NCI-H1436 treated with DMSO at 0.1 percent for 48 hours (cell line): Measurements from ENCODE around the gene IL32.

ENCODE experiments used
- DNase-seq: peaks from one replicate; lab custom pipeline; 2025; lab: John Stamatoyannopoulos, UW

The IL32 gene

DNA sequence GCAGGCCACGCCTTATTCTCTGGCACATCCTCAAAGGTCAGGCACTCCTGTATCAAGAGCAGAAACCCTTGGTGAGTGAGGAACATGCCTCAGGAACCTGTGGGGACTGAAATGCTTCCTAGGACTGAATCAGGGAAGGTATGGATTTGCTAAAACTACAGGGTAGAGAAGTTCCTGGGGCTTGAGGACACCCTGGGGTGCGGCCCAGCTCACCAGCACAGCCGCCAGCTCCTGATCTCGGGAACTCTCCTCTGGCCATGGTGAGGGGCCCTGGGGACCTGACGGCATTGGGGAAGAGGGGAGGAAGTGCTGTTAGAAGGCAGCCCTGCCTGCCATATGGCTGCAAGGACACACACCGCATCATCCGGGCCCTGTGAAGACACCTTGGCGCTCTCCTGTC is 26.1 kb downstream of the IL32 start:
- DNase-seq: no peak

DNA sequence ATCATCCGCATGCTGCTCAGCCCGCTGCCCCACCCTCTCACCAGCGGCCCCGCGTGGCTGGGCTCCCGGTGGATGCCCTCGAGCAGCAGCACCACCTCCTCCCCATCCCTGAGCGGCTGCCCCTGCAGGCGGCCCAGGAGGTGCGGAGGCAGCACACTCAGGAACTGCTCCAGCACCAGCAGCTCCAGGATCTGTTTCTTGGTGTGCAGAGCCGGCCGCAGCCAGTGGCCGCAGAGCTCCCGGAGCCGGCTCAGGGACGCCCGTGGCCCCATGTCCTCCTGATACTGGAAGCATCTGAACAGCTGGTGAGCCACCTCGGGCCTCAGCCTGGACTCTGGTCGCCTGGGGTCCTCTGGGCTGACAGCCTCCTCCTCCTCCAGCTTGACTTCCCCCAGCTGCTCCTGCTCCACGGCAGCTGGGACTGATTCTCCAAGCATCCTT is 27.1 kb downstream of the IL32 start:
- no peak for DNase-seq

DNA sequence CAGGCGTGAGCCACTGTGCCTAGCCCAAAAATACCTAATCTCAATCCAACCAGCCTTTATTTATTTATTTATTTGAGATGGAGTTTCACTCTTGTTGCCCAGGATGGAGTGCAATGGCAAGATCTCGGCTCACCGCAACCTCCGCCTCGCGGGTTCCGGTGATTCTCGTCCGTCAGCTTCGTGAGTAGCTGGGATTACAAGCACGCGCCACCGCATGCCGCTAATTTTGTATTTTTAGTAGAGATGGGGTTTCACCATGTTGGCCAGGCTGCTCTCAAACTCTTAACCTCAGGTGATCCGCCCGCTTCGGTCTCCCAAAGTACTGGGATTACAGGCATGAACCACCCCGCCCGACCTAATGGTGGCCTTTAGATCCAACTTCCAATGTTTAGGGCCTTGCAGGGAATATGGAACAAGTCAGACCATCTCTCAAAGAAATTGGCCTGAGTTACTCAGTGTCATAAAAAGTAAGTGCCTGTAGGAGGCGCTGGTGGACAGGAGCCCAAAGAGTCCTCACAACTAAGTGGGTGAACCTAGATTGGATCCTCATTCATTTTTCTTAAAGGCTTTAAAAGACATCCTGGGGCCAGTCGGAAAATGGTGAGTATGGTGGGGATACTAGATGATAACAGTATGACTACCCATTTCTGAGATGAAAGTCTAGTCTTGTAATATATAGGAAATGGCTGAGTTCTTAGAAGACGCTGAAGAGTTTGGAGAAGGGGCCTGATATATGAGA is 29.0 kb downstream of the IL32 start:
- no peak for DNase-seq

DNA sequence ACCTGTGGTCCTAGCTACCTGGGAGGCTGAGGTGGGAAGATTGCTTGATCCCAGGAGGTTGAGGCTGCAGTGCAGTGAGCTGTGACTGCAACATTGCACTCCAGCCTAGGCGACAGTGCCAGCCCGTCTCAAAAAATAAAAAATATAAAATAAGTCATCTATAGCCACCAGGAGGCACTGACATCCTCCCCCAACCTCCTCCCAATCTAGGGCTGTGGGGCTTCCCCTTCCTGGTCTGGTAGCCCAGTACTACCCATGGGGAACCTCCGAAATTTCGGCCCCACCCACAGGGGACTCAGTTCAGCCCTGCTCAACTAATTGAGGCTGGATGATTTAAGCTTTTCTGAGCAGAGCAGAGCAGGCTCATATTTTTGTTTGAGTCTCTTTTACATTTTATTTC is 30.4 kb downstream of the IL32 start:
- no peak for DNase-seq

DNA sequence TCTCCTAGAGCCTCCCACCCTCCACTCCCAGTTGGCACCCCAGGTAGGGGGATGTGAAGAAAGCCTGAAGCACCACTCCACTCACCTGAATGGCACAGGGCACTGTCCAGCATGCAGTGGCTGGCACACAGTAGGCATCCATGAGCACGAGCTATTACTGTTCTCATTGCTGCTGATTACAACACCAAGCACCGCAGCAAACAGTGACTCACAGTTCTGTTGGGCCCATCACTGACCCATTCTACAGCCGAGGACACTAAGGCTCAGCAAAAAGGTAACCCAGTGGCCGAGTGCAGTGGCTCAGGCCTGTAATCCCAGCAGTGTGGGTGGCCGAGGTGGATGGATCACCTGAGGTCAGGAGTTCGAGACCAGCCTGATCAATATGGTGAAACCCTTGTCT is 30.9 kb downstream of the IL32 start:
- DNase-seq: no peak

DNA sequence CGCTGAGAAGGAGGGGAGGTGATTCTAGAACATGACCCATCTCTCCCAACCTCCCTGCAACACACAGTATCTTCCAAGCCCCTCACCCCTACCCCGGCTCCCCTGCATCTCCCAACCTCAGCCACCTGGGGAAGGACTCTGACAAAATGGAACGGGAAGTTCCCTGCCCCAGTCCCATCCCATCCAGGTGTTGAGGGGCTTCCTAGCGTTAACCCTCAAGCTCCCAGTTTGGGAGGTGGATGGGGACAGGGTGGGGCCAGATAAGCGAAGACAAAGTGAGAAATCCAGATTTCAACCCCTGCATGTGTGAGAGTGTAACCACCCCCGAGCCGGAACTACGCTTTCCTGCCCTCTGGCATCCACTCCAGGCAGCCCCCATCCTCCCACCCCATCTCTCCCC is 31.8 kb downstream of the IL32 start:
- DNase-seq: no peak

DNA sequence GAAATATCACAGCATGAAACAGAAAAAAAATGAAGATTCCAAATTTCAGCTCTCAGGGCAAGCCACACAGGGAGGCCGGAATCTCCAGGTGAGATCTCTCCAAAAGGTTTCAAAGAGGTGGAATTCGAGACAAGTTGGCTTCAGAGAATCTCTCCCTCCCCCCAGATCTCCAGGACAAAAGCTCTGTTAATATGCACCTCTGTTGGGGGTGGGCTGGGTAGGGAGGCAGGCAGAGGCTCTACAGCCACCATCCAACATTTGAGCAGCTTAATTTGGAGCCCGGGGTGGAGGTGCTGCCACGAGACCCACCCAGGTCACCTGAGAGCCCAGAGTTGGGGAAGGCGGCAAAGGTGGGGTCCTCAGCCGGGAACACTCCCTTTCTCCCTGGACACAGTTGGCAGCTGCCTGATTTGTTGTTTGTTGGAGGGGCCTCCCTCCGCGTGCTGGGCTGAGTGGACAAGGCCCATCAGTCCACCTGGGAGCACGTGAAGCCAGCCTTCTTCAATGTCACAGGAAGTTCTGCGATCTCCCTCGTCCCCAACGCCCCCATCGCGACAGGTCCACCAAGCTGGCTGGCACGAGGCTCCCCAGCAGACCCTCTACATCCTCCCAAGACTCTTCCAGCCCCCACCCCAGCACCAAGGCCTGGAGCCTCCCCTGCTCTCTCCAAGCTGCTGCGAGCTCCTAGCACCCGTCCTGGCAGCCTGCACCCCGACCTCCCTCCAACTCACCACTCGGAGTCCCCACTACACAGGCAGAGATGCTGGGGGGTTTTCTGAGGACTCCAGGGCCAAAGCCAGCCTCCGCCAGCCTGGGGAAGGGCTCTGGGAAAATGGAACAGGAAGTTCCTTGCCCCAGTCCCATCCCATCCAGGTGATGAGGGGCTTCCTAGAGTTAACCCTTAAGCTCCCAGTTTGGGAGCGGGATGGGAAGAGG is 33.3 kb downstream of the IL32 start, which contains the start of gene ZSCAN10:
ZSCAN10 (minus strand) TSS at position 836 of the 936 bp plus-strand sequence. CDS start 6,357 bp downstream, outside the sequence.
- no peak for DNase-seq

DNA sequence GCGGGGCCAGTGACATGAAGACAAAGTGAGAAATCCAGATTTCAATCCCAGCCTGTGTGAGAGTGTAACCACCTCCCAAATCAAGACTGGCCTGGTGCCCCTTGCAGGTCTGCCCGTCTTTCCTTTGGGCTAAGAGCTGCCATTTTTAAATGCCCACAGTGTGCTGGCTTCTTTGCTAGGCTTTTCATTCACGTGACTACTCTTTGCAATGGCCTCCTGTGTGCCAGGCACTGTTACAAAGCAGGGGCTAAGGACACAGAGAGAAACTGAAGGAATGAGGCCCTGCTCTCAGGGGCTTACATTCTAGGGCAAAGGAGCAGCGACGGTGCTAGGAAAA is 33.9 kb downstream of the IL32 start:
- no peak for DNase-seq

DNA sequence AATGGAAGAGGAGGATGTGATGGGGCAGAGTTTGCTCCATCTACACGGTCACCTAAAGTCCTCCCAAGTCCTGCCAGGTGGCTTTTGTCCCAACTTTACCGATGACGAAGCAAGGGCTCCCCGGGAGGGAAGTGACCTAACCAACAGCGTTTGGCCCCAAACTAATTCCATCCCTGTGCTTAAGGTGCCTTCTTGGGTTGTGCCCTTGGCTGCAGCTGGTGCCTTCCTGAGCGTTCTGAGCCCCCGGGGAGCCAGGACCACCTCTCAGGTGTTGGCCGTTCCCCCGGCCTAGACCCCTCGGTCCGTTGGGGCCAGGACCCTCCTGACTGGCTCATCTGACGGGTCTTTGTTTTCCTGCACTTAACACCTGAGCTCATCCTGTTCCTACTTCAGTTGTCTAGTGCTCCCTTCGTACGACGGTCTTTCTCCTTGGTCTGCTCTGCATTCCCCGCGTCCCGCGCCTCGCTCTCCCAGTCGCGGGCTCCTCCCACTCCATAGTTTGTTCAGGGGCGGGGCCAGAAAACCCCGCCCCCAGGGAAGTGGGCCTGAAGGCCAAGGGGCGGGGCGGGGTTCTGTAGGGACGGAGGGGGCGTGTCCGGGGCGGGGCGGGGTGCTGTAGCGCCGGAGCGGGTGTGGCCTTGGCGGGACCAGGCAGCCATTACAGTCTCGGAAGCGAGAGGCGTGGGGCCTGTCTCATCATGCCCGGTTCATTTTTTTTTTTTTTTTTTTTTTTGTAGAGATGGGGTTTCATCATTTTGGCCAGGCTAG is 34.5 kb downstream of the IL32 start:
- peak; percentile 55 for DNase-seq

DNA sequence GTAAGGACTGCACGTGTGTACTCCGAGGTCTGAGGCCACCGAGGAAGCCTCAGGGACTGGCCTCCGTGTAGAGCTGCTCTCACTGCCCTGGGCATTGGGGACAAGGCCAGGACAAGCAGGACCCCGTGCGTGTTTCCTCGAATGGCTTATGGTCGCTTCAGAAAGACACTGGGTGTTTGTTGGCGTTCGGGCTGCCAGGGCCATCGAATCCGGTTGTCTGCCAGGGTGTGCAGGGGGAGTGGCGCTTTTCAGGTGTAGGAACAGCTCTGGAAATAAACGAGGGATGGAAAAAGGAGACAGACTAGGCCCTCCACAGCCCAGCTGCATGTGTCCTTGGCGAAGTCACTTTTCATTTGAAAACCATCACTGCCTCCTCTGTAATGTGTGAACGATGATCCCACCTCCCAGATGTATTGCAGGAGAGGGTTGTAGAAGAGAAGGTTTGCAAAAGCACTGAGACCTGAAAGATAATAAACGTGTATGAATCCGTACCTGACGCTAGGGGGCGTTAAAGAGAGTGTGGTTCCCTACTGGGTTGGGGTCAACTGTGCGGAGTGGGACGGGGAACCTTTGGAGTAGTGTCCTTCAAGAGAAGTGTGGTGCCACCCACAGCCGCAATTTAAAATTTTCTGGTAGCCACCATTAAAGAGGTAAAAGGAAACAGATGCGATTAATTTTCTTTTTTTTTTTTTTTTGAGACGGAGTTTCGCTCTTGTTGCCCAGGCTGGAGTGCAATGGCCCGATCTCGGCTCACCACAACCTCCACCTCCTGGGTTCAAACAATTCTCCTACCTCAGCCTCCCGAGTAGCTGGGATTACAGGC is 35.8 kb downstream of the IL32 start:
- DNase-seq: no peak

DNA sequence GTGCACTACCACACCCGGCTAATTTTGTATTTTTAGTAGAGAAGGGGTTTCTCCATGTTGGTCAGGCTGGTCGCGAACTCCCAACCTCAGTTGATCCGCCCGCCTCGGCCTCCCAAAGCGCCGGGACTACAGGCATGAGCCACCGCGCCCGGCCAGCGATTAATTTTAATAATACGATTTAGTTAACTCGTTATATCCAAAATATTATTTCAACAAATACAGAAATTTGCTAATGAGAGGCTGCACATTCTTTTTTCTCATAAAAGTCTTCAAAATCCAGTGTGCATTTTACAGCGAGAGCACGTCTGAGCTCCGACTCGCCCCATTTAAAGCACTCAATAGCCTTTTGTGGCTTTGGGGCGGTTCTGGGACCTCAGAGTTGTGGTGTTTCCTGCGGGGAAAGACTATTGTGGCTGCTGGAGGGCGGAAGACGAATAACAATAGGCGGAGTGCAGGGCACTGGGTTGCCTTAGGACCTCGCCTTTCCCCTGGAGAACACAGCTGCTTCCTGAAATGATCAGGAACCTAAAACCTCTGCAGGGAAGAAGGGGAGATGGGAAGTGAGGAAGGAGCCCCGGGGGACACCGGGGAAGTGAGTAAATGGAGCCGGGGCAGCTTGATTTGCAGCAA is 36.5 kb downstream of the IL32 start:
- DNase-seq: no peak

DNA sequence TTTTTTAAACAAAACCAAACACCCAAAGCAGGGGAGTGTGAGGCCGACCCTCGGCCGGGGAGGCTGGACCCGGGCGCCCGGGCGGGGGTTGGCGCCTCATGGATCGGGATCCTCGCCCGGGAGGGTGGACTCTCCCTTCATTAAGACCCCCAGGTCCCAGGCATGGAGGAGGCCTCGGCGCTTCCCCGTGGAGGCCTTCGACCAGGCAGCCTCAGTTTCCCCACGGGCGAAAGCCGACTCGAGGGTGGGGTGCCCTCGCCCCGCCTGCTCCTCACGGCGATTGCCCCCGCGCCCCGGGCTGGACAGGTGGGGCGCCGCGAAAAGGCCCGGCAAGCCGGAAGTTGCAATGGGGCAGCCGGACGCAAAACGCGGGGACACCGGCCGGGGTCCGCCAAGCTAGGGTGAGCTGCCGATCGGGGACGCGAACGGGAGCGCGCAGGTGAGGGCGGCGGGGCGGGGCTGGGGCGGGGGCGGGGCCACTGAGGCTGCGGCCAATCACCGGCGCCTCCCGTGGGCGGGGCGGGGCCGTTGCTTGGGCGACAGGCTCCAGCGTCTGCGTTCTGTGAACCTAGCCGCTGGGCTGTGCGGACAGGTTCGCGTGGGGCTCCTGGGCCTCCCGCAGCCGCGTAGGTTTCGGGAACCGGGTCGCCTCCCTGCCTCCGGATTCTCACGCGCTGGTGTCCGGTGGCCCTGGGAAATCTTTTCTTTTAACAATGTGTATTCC is 40.9 kb downstream of the IL32 start:
- peak; percentile 43 for DNase-seq

DNA sequence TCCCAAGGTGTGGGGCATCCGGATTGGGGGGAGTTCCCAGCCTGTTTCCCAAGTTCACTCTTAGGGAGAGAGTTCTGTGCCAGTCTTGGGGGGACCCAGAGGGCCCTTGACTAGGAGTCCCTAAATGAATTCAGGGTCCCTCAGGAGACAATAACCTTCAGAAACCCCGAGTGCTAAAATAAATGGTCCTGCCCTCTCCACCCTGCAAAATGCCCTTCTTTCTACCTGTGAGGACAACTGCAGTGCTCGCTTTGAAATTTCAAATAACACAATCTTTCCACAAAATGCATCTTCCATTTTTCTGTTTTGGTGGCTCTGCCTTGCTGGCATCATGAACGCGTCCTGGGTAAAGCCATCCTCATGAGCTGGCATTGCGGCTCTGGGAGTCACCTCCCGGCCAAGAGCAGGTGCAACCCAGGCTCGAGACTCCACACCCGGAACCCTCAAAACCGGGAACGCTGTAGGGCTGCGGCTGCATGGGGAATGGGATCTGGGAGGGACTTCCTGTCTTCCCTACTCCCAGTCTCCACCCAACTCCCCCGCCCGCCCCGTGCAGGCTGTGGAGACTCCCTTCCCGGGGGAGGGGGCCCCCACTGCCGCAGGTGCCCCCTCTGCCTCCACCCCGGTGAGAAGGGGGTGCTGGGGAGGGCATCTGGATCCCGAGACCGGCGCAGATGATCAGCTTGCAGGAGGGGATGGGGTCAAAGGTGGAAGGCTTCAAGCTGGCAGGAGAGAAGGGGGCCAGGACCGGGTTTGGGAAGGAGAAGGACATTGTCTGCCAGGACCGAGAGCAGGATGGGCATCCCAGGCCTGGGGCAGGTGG is 46.8 kb downstream of the IL32 start, which contains the start of gene ZNF205:
ZNF205 (plus strand) TSS at position 529 of the 823 bp plus-strand sequence. CDS start 845 bp downstream, outside the sequence.
- no peak for DNase-seq

DNA sequence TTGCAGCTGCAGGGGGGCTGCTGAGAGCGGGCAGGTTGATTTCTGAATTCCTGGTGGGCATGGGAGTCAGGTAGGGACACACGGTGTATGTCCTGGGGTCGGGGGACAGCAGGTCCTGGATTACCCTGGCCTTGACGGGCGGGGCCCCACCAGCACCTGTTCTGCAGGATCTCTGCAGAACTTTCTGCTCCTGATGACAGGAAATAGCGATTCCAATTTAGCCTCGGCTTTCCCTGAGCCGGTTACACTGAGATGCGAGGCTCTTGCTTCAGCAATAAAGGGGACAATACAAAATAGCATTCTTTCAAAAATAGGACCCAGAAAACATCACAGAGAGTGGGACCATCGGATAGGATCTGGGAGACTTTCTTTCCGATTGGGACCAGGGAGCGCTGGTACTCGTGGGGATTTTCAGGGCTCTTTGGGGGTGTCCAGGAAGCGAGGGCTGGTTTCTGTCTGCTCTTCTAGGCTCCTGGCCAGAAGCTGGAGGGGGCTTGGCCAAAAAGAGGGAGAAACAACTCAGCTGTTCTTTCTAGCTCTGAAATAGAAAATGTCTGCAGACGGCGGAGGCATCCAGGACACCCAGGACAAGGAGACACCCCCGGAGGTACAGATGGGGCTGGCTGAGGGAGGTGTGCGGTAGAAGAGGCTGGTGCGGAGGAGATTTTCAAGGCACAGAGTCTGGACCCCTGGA is 47.6 kb downstream of the IL32 start:
- no peak for DNase-seq

DNA sequence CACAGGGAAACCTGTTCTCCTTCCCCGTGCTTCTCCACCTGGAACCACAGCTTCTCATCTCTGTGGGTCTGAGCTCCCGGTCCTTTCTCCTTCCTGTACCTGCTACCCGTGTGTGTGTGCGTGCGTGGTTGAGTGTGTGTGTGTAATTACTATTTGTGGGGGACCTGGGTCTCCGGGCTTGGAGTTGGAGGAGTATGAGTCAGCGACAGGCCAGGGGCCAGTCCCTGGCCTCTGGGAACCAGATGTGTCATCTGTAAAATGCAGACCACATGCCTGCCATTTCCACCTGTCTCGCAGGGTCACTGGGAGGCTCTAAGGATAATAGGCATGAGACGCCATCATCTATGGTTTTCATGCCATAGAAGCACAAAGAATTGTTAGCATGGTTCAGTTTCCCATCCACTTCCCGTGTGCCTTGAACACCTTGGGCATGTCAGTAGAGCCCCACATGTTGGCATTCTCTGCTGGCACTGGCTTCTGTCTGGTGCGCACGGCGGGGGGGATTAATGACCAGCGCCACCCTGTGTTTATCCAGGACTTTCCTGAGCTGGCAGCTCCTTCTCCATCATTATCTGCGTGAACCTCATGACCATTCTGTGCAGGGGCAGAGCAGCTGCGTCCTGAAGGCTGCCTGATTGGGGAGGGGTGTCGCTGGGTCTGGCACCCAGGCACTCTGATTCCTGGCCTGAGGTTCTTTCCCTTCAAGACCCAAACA is 48.5 kb downstream of the IL32 start:
- no peak for DNase-seq

DNA sequence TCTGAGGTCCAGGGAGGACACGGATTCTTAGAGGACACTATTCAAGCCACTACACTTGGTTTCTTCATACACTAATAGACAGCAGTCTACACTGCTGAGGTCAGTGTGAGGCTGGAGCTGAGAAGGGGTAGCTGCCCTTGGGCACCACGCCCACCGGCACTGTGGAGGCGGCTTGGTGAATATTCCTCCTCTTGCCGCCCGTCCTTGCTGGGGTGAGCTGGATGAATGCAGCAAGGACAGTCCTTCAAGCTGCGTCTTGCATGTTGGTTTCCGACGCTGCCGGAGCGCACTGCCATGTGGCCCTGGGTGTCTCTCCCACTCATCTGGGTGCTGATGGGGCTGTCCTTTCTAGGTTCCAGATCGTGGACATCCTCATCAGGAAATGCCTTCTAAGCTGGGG is 49.6 kb downstream of the IL32 start:
- no peak for DNase-seq

DNA sequence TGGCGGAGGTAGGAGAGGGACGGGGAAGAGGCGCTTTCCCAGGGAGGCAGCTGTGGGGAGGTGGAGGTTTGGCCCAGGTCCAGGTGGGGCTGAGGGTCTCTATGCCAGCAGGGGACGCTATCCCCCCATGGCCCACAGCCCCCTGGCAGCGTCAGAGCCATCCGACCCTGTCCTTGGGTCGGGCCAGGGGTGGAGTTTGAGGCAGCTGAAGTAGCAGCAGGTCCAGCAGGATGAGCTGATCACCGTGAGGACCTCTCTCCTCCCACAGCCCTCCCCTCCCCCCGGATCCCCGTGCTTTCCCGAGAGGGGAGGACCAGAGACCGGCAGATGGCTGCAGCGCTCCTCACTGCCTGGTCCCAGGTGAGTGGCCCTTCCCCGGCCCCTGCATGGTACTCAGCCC is 50.1 kb downstream of the IL32 start:
- no peak for DNase-seq

DNA sequence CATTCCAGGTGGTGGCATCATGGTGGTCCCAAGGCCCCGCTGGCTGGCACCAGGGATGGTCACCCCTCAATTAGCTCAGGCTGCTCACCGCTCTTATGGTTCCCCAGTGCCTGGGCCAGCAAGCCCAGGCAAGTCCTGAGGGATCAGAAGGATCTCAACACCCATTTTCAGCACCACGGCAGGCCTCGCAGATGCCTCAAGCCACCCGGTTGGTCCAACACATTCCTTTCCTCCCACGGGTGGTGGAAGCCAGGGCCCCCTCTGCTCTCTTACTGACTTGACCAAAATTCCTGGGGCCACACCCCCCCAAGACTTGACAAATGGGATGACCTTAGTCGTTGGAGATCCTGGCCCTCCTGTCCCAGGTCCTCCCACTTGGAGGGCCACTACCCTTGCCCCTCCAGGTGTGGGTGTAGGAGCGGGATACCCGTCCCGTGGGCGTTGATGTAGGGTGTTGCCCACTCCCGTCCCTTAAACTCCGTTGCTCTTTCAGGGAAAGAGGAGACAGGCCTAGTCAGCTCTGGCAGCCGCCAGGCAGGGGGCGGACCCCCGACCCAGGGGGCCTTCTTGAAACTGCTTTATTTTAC is 52.9 kb downstream of the IL32 start:
- no peak for DNase-seq
